Common myeloid progenitor, CD34-positive (primary cell): ENCODE measurements around the gene ITSN2.

Experiments
- CTCF ChIA-PET: fragments of 350-600 bp; sonication (Branson Sonifier 250); formaldehyde crosslinking; loops from one replicate; lab custom pipeline; 2021; ENCODE audit warnings: antibody characterized with exemption; lab: Charles Lee
- POLR2A ChIA-PET: fragments of 350-600 bp; sonication (Branson Sonifier 250); formaldehyde crosslinking; loops from one replicate; lab custom pipeline; 2021; ENCODE audit warnings: antibody characterized with exemption; lab: Charles Lee
- DNase-seq, 3 donors: peaks; one replicate each; pipeline versions ENCODE4 v3.0.0 to v3.0.0-alpha.2; 2013
- H3K27ac ChIP-seq, 2 experiments: 1 replicate in 1 of 2; 2 replicates in 1 of 2; pipeline ENCODE4 v1.7.0; 2013; ENCODE audit warnings: inconsistent platforms in 2 of 2, low read length in 2 of 2, mild to moderate bottlenecking in 2 of 2, low read depth in 1 of 2, moderate library complexity in 1 of 2; ENCODE audit not compliant: severe bottlenecking in 2 of 2, insufficient read depth in 1 of 2, poor library complexity in 1 of 2
- H3K27me3 ChIP-seq, 5 experiments: replicated peaks in 2 of 5; 1 replicate in 3 of 5; 2 replicates in 2 of 5; pipeline versions ENCODE4 v1.6.1 to v1.7.0; 2013; ENCODE audit warnings: low read length in 4 of 5, mild to moderate bottlenecking in 2 of 5, moderate library complexity in 2 of 5, inconsistent platforms in 1 of 5; ENCODE audit not compliant: insufficient read depth in 5 of 5, control insufficient read depth in 4 of 5
- H3K36me3 ChIP-seq, 4 experiments: 1 replicate in 2 of 4; 2 replicates in 2 of 4; pipeline versions ENCODE4 v1.6.1 to v1.7.0; 2013; ENCODE audit warnings: low read length in 3 of 4, control low read depth in 1 of 4, mild to moderate bottlenecking in 1 of 4; ENCODE audit not compliant: control insufficient read depth in 4 of 4, insufficient read depth in 4 of 4
- H3K4me1 ChIP-seq, 4 experiments: 1 replicate in 3 of 4; 2 replicates in 1 of 4; pipeline versions ENCODE4 v1.6.1 to v1.7.1; 2013; ENCODE audit warnings: low read length in 3 of 4, mild to moderate bottlenecking in 3 of 4, control low read depth in 1 of 4, inconsistent platforms in 1 of 4, moderate library complexity in 1 of 4; ENCODE audit not compliant: control insufficient read depth in 4 of 4, insufficient read depth in 4 of 4; ENCODE audit errors: control extremely low read depth in 1 of 4
- H3K4me3 ChIP-seq, 7 experiments: 1 replicate in 4 of 7; 2 replicates in 3 of 7; pipeline versions ENCODE4 v1.5.1 to v1.7.0; 2013; ENCODE audit warnings: mild to moderate bottlenecking in 7 of 7, low read length in 6 of 7, moderate library complexity in 6 of 7, inconsistent platforms in 2 of 7, low read depth in 2 of 7, control low read depth in 1 of 7; ENCODE audit not compliant: insufficient read depth in 4 of 7, control insufficient read depth in 1 of 7; ENCODE audit errors: extremely low read depth in 1 of 7
- H3K9me3 ChIP-seq, 5 experiments: 1 replicate in 4 of 5; 2 replicates in 1 of 5; pipeline versions ENCODE4 v1.6.1 to v1.7.1; 2013; ENCODE audit warnings: low read length in 4 of 5, mild to moderate bottlenecking in 2 of 5, inconsistent platforms in 1 of 5, low read depth in 1 of 5, moderate library complexity in 1 of 5; ENCODE audit not compliant: control insufficient read depth in 4 of 5, insufficient read depth in 2 of 5; ENCODE audit errors: control extremely low read depth in 1 of 5
- WGBS: methylation state at CpG from one replicate; pipeline ENCODE4 v1.1.5; 2013; ENCODE audit not compliant: insufficient coverage; 5-methylcytosine and 5-hydroxymethylcytosine counted together

Gene ITSN2

GRCh38 chr2:24304631-24305030, 55.7 kb downstream of the ITSN2 start:
- ChIA-PET POLR2A (interaction anchor here (0.7 kb wide), 1 partner anchor 79 kb away, joined by 3 read pairs; no protein-coding TSS in a partner anchor), CTCF (interaction anchor here (0.7 to 1.2 kb wide), 3 partner anchors 11 to 482 kb away, joined by 3 to 5 read pairs (median 3); no protein-coding TSS in a partner anchor)
- 100% methylated on average over 2 of the region's 3 CpGs for WGBS
- H3K36me3 ChIP-seq, result peaks cover 30 to 81% (median 48%) of the 10 kb centered on the region in 4 experiments
- H3K9me3 ChIP-seq, result no peaks in the 10 kb centered on the region
- no peak overlapping the region for H3K27ac ChIP-seq
- no peak overlapping the region for H3K4me3 ChIP-seq
- DNase-seq, result no peak
- no peaks in the 10 kb centered on the region for H3K27me3 ChIP-seq
- no peaks in the 10 kb centered on the region for H3K4me1 ChIP-seq

- Histone ChIP-seq H3K36me3 (peaks cover 29 to 81% (median 50%) of the 10 kb centered on the region in 4 experiments), H3K9me3 (no peaks in the 10 kb centered on the region), H3K4me1 (no peaks in the 10 kb centered on the region), H3K4me3 (no peak overlapping the region), H3K27ac (no peak overlapping the region), H3K27me3 (no peaks in the 10 kb centered on the region)
- peak in 1 of 3 donors; percentile 7 for DNase-seq
- ChIA-PET POLR2A (interaction anchor here (0.7 kb wide), 1 partner anchor 78 kb away, joined by 3 read pairs; no protein-coding TSS in a partner anchor), CTCF (interaction anchor here (0.7 kb wide), 1 partner anchor 483 kb away, joined by 3 read pairs; no protein-coding TSS in a partner anchor)
- WGBS, result 82% methylated on average over 4 of the region's 4 CpGs
These were observed 56.2 kb downstream of the ITSN2 start for GRCh38 chr2:24304098-24304497.

GRCh38 chr2:24301599-24301998, 58.7 kb downstream of the ITSN2 start:
- ChIA-PET POLR2A (no interaction called here), CTCF (interaction anchor here (1.0 kb wide), 1 partner anchor 90 kb away, joined by 3 read pairs; no protein-coding TSS in a partner anchor)
- no peaks in the 10 kb centered on the region for H3K4me1 ChIP-seq
- H3K36me3 ChIP-seq, result peaks cover 26 to 83% (median 54%) of the 10 kb centered on the region in 4 experiments
- H3K9me3 ChIP-seq, result no peaks in the 10 kb centered on the region
- no peak overlapping the region for H3K4me3 ChIP-seq
- no peak overlapping the region for H3K27ac ChIP-seq
- no peaks in the 10 kb centered on the region for H3K27me3 ChIP-seq
- 100% methylated on average over 2 of the region's 6 CpGs for WGBS
- no peak for DNase-seq

GRCh38 chr2:24297663-24298062, 62.7 kb downstream of the ITSN2 start:
- no peaks in the 10 kb centered on the region for H3K27me3 ChIP-seq
- H3K4me1 ChIP-seq, result no peaks in the 10 kb centered on the region
- WGBS, result no CpG with 5 or more reads among the region's 4 CpGs
- DNase-seq, result no peak
- H3K36me3 ChIP-seq, result peaks cover 36 to 91% (median 59%) of the 10 kb centered on the region in 4 experiments
- ChIA-PET CTCF (interaction anchor here (1.6 kb wide), 1 partner anchor 84 kb away, joined by 3 read pairs; no protein-coding TSS in a partner anchor), POLR2A (interaction anchor here (0.8 kb wide), 1 partner anchor 13 kb away, joined by 3 read pairs; no protein-coding TSS in a partner anchor)
- H3K9me3 ChIP-seq, result no peaks in the 10 kb centered on the region
- H3K4me3 ChIP-seq, result no peak overlapping the region
- no peak overlapping the region for H3K27ac ChIP-seq

GRCh38 chr2:24287171-24287570, 73.2 kb downstream of the ITSN2 start:
- DNase-seq, result no peak
- no peaks in the 10 kb centered on the region for H3K27me3 ChIP-seq
- no peak overlapping the region for H3K4me3 ChIP-seq
- no CpG with 5 or more reads among the region's 1 CpG for WGBS
- peaks cover 13 to 54% (median 35%) of the 10 kb centered on the region in 4 experiments for H3K36me3 ChIP-seq
- no peak overlapping the region for H3K27ac ChIP-seq
- CTCF ChIA-PET, result no interaction called here
- POLR2A ChIA-PET, result no interaction called here
- no peaks in the 10 kb centered on the region for H3K4me1 ChIP-seq
- no peaks in the 10 kb centered on the region for H3K9me3 ChIP-seq

GRCh38 chr2:24285484-24286152, 74.7 kb downstream of the ITSN2 start:
- no peaks in the 10 kb centered on the region for H3K9me3 ChIP-seq
- WGBS, result 100% methylated on average over 1 of the region's 2 CpGs
- no peaks in the 10 kb centered on the region for H3K4me1 ChIP-seq
- ChIA-PET CTCF (interaction anchor here (1.0 to 1.3 kb wide), 2 partner anchors 9 to 12 kb away, joined by 3 to 4 read pairs; no protein-coding TSS in a partner anchor), POLR2A (interaction anchor here (0.5 kb wide), 1 partner anchor 13 kb away, joined by 4 read pairs; no protein-coding TSS in a partner anchor)
- H3K36me3 ChIP-seq, result peaks cover 12 to 56% (median 37%) of the 10 kb centered on the region in 4 experiments
- DNase-seq, result no peak
- no peak overlapping the region for H3K27ac ChIP-seq
- H3K4me3 ChIP-seq, result no peak overlapping the region
- no peaks in the 10 kb centered on the region for H3K27me3 ChIP-seq

GRCh38 chr2:24280645-24281044, 79.7 kb downstream of the ITSN2 start:
- ChIA-PET POLR2A (no interaction called here), CTCF (interaction anchor here (1.2 kb wide), 1 partner anchor 35 kb away, joined by 3 read pairs; no protein-coding TSS in a partner anchor)
- Histone ChIP-seq H3K36me3 (peaks cover 10 to 45% (median 27%) of the 10 kb centered on the region in 4 experiments), H3K27me3 (no peaks in the 10 kb centered on the region), H3K4me3 (no peak overlapping the region), H3K4me1 (no peaks in the 10 kb centered on the region), H3K9me3 (no peaks in the 10 kb centered on the region), H3K27ac (no peak overlapping the region)
- DNase-seq, result no peak
- WGBS, result no CpG with 5 or more reads among the region's 2 CpGs
